ENCODE measurements around the gene NUPR1. TPM values are rescaled to one million over a fixed set of nuclear protein-coding genes. Genes with fewer than 3 reads are reported as not detected.

The NUPR1 gene, protein sequence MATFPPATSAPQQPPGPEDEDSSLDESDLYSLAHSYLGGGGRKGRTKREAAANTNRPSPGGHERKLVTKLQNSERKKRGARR
- 10 to 100 TPM; 18.7 to 44.3 (median 22.6) TPM for total RNA-seq

DNA sequence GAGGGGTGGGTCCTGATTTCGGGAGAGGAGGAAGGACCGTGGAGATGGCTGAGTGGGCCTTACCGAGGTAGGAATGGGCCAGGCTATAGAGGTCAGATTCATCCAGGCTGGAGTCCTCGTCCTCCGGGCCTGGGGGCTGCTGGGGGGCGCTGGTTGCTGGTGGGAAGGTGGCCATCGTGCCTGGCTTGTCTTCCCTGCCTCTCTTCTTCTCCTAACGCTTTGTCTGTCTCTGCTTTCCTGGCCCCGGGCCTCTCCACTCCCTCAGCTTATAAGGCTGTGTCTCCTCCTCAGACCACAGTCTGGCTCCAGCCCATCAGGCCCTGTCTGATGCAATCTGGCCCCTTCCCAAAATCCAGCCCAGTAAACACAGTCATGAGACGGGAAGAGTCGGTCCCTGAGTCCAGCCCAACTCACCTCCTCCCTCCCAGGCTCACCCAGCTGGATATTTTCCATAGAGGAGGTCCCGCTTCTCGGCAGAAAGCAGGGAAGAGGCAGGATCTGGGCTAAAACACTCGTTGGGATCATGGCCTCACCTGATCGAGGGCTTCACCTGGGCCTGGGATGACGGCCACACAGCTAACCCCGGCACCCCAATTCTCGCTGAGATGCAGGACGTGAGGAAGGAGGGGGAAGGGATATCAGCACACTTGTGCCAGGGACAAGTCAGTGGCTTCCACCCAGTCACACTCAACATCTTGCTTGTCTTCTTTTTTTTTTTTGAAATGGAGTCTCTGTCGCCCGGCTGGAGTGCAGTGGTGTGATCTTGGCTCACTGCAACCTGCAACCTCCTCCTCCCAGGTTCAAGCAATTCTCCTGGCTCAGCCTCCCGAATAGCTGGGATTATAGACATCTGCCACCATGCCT is at the start of gene NUPR1:
Gene NUPR1, minus strand, starts transcription at position 242 of the 864 bp plus-strand sequence. Its CDS starts 67 bp downstream, at position 175.
- in situ Hi-C loops (cut with MboI; ENCODE audit: low sequenced_read_pairs in 4 of 4) (loop anchor here in 1 of 4 donors (25.0 kb wide), 1 partner anchor 298 kb away; the partner anchor contains the start of gene TUFM), intact Hi-C loops (cut with DNase I; ENCODE audit: low total_unique reads) (loop anchor here (2.0 to 10.0 kb wide), 5 partner anchors 336 to 1526 kb away; partner anchors contain the start of genes ALDOA, ATP2A1, KDM8 and MAZ)
- peak; percentile 98 to 99 for DNase-seq

GRCh38 chr16:28587386-28587785 is 48.6 kb upstream of the NUPR1 start:
- no peak for TF ChIP-seq POLR2A (IDR thresholded peaks at IDR 0.05)
- TF ChIP-seq, protein P1, sequence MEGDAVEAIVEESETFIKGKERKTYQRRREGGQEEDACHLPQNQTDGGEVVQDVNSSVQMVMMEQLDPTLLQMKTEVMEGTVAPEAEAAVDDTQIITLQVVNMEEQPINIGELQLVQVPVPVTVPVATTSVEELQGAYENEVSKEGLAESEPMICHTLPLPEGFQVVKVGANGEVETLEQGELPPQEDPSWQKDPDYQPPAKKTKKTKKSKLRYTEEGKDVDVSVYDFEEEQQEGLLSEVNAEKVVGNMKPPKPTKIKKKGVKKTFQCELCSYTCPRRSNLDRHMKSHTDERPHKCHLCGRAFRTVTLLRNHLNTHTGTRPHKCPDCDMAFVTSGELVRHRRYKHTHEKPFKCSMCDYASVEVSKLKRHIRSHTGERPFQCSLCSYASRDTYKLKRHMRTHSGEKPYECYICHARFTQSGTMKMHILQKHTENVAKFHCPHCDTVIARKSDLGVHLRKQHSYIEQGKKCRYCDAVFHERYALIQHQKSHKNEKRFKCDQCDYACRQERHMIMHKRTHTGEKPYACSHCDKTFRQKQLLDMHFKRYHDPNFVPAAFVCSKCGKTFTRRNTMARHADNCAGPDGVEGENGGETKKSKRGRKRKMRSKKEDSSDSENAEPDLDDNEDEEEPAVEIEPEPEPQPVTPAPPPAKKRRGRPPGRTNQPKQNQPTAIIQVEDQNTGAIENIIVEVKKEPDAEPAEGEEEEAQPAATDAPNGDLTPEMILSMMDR (IDR thresholded peaks at IDR 0.05 in 4 of 5, conservative IDR thresholded peaks at IDR 0.05 in 1 of 5): no peak
- no peaks in the 10 kb centered on the region for H3K27me3 ChIP-seq

More for the DNA sequence above, at the start of gene NUPR1:
- Histone ChIP-seq H3K27ac (peak within 1 kb of the TSS; percentile 98 to 99 (median 99)), H3K4me1 (peaks cover 22 to 35% of the 10 kb centered on the region in 2 donors), H3K9me3 (no peaks in the 10 kb centered on the region), H3K27me3 (no peaks in the 10 kb centered on the region), H3K36me3 (peaks cover 0 to 10% of the 10 kb centered on the region in 2 donors), H3K4me3 (peak within 1 kb of the TSS; percentile 66 to 79 (median 68))
- peak; percentile 84 to 85 for ATAC-seq
- TF ChIP-seq, protein P1 (IDR thresholded peaks at IDR 0.05 in 4 of 5, conservative IDR thresholded peaks at IDR 0.05 in 1 of 5): no peak
- peak; percentile 91 to 96 for TF ChIP-seq POLR2A (IDR thresholded peaks at IDR 0.05)

DNA sequence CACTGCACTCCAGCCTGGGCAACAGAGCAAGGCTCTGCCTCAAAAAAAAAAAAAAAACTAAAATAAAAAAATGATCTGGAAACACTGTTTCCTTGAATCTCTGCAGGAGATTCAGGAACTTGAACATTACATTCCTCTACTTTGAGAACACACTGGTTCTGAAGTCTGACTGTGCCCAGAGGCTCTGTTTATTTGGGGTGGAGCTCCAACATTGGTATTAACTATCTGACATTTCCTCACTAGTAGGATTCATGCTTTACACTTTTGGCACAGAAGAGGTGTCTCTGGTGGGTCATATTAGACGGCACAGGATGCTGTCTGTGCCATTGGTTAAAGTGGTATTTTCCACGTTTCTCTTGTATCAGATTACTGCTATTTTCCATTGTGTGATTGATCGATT is 47.7 kb upstream of the NUPR1 start:
- ATAC-seq (no peak), DNase-seq (no peak)
- Histone ChIP-seq H3K27me3 (no peaks in the 10 kb centered on the region), H3K27ac (no peak overlapping the region), H3K4me3 (no peak overlapping the region), H3K4me1 (no peaks in the 10 kb centered on the region), H3K36me3 (peaks cover 2 to 85% of the 10 kb centered on the region in 2 donors), H3K9me3 (no peaks in the 10 kb centered on the region)
- no peak for TF ChIP-seq POLR2A (IDR thresholded peaks at IDR 0.05)
- TF ChIP-seq, protein P1 (IDR thresholded peaks at IDR 0.05 in 4 of 5, conservative IDR thresholded peaks at IDR 0.05 in 1 of 5): no peak
- intact Hi-C loops (cut with DNase I; ENCODE audit: low total_unique reads) (no loop called here), in situ Hi-C loops (cut with MboI; ENCODE audit: low sequenced_read_pairs in 4 of 4) (no loop called here)

More at GRCh38 chr16:28587386-28587785, 48.6 kb upstream of the NUPR1 start:
- Histone ChIP-seq H3K9me3 (no peaks in the 10 kb centered on the region), H3K27ac (no peak overlapping the region), H3K36me3 (peaks cover 2 to 77% of the 10 kb centered on the region in 2 donors), H3K4me1 (no peaks in the 10 kb centered on the region), H3K4me3 (no peak overlapping the region)
- intact Hi-C loops (cut with DNase I; ENCODE audit: low total_unique reads) (no loop called here), in situ Hi-C loops (cut with MboI; ENCODE audit: low sequenced_read_pairs in 4 of 4) (no loop called here)
- ATAC-seq (no peak), DNase-seq (no peak)

GRCh38 chr16:28585674-28586073 is 46.9 kb upstream of the NUPR1 start:
- intact Hi-C loops (cut with DNase I; ENCODE audit: low total_unique reads): no loop called here
- no peak for ATAC-seq

More at GRCh38 chr16:28585674-28586073, 46.9 kb upstream of the NUPR1 start:
- no peak overlapping the region for H3K4me3 ChIP-seq
- H3K27me3 ChIP-seq: no peaks in the 10 kb centered on the region
- in situ Hi-C loops (cut with MboI; ENCODE audit: low sequenced_read_pairs in 4 of 4): no loop called here
- H3K9me3 ChIP-seq: no peaks in the 10 kb centered on the region
- DNase-seq: no peak
- H3K27ac ChIP-seq: no peak overlapping the region
- no peak for TF ChIP-seq POLR2A (IDR thresholded peaks at IDR 0.05)
- TF ChIP-seq, protein P1 (IDR thresholded peaks at IDR 0.05 in 4 of 5, conservative IDR thresholded peaks at IDR 0.05 in 1 of 5): no peak
- H3K4me1 ChIP-seq: no peaks in the 10 kb centered on the region
- peaks cover 2 to 85% of the 10 kb centered on the region in 2 donors for H3K36me3 ChIP-seq
